Activated T-cell treated with anti-CD3 and anti-CD28 coated beads, Interleukin-2, amount 50 U/mL, for 24 hours (primary cell): ENCODE data around the gene KRT75.

Experiments used
- DNase-seq: peaks from one replicate; pipeline ENCODE4 v3.0.0-alpha.2; 2020
- H3K27ac Mint-ChIP-seq: 2 replicates; pipeline ENCODE4 v1.8.0; 2020; ENCODE audit warnings: mild to moderate bottlenecking, mixed read lengths
- H3K27me3 Mint-ChIP-seq: 2 replicates; pipeline ENCODE4 v1.8.0; 2020; ENCODE audit warnings: mixed read lengths
- H3K36me3 Mint-ChIP-seq: 2 replicates; pipeline ENCODE4 v1.8.0; 2020; ENCODE audit warnings: low read depth, mixed read lengths
- H3K4me1 Mint-ChIP-seq: 2 replicates; pipeline ENCODE4 v1.8.0; 2020; ENCODE audit warnings: low read depth, mixed read lengths
- H3K4me3 Mint-ChIP-seq: 2 replicates; pipeline ENCODE4 v1.8.0; 2020; ENCODE audit warnings: mild to moderate bottlenecking, moderate library complexity, mixed read lengths
- H3K9me3 Mint-ChIP-seq: 2 replicates; pipeline ENCODE4 v1.8.0; 2020; ENCODE audit warnings: mixed read lengths

The KRT75 gene

GRCh38 chr12:52400906-52401305, 33.3 kb downstream of the KRT75 start:
- H3K4me3 Mint-ChIP-seq, result no peak overlapping the region
- no peaks in the 10 kb centered on the region for H3K4me1 Mint-ChIP-seq
- no peaks in the 10 kb centered on the region for H3K27me3 Mint-ChIP-seq
- H3K36me3 Mint-ChIP-seq, result no peaks in the 10 kb centered on the region
- no peaks in the 10 kb centered on the region for H3K9me3 Mint-ChIP-seq
- no peak for DNase-seq
- H3K27ac Mint-ChIP-seq, result no peak overlapping the region

GRCh38 chr12:52399756-52400155, 34.4 kb downstream of the KRT75 start:
- H3K27me3 Mint-ChIP-seq, result peaks cover 5% of the 10 kb centered on the region
- no peaks in the 10 kb centered on the region for H3K36me3 Mint-ChIP-seq
- no peaks in the 10 kb centered on the region for H3K9me3 Mint-ChIP-seq
- no peaks in the 10 kb centered on the region for H3K4me1 Mint-ChIP-seq
- no peak overlapping the region for H3K27ac Mint-ChIP-seq
- no peak for DNase-seq
- no peak overlapping the region for H3K4me3 Mint-ChIP-seq

GRCh38 chr12:52398176-52398575, 36.0 kb downstream of the KRT75 start:
- Mint-ChIP-seq H3K9me3 (no peaks in the 10 kb centered on the region), H3K36me3 (no peaks in the 10 kb centered on the region), H3K4me3 (no peak overlapping the region), H3K27ac (no peak overlapping the region), H3K4me1 (no peaks in the 10 kb centered on the region), H3K27me3 (peaks cover 5% of the 10 kb centered on the region)
- DNase-seq, result no peak

GRCh38 chr12:52396656-52397055, 37.5 kb downstream of the KRT75 start:
- Mint-ChIP-seq H3K36me3 (no peaks in the 10 kb centered on the region), H3K4me3 (no peak overlapping the region), H3K9me3 (no peaks in the 10 kb centered on the region), H3K27me3 (peaks cover 5% of the 10 kb centered on the region), H3K4me1 (no peaks in the 10 kb centered on the region), H3K27ac (no peak overlapping the region)
- no peak for DNase-seq

- no peak overlapping the region for H3K27ac Mint-ChIP-seq
- no peak overlapping the region for H3K4me3 Mint-ChIP-seq
- no peaks in the 10 kb centered on the region for H3K9me3 Mint-ChIP-seq
- H3K4me1 Mint-ChIP-seq, result no peaks in the 10 kb centered on the region
- peaks cover 5% of the 10 kb centered on the region for H3K27me3 Mint-ChIP-seq
- no peak for DNase-seq
- no peaks in the 10 kb centered on the region for H3K36me3 Mint-ChIP-seq
Observed at GRCh38 chr12:52395761-52396434, 38.3 kb downstream of the KRT75 start.

- Mint-ChIP-seq H3K4me1 (no peaks in the 10 kb centered on the region), H3K36me3 (no peaks in the 10 kb centered on the region), H3K9me3 (no peaks in the 10 kb centered on the region), H3K4me3 (no peak overlapping the region), H3K27ac (no peak overlapping the region), H3K27me3 (peaks cover 5% of the 10 kb centered on the region)
- no peak for DNase-seq
Observed at GRCh38 chr12:52394836-52395405, 39.2 kb downstream of the KRT75 start.

GRCh38 chr12:52392465-52393007, 41.6 kb downstream of the KRT75 start:
- no peak overlapping the region for H3K27ac Mint-ChIP-seq
- no peaks in the 10 kb centered on the region for H3K9me3 Mint-ChIP-seq
- H3K36me3 Mint-ChIP-seq, result no peaks in the 10 kb centered on the region
- DNase-seq, result no peak
- no peaks in the 10 kb centered on the region for H3K4me1 Mint-ChIP-seq
- H3K4me3 Mint-ChIP-seq, result no peak overlapping the region
- H3K27me3 Mint-ChIP-seq, result peaks cover 12% of the 10 kb centered on the region

GRCh38 chr12:52391618-52392002, 42.6 kb downstream of the KRT75 start:
- DNase-seq, result no peak
- Mint-ChIP-seq H3K9me3 (no peaks in the 10 kb centered on the region), H3K27ac (no peak overlapping the region), H3K27me3 (peaks cover 12% of the 10 kb centered on the region), H3K4me3 (no peak overlapping the region), H3K4me1 (no peaks in the 10 kb centered on the region), H3K36me3 (no peaks in the 10 kb centered on the region)

- DNase-seq, result no peak
- Mint-ChIP-seq H3K9me3 (no peaks in the 10 kb centered on the region), H3K27ac (no peak overlapping the region), H3K4me3 (no peak overlapping the region), H3K27me3 (peaks cover 12% of the 10 kb centered on the region), H3K36me3 (no peaks in the 10 kb centered on the region), H3K4me1 (no peaks in the 10 kb centered on the region)
Observed at GRCh38 chr12:52390739-52391617, 43.2 kb downstream of the KRT75 start.

GRCh38 chr12:52389313-52390207, 44.6 kb downstream of the KRT75 start:
- Mint-ChIP-seq H3K27me3 (peaks cover 7% of the 10 kb centered on the region), H3K4me1 (no peaks in the 10 kb centered on the region), H3K4me3 (no peak overlapping the region), H3K27ac (no peak overlapping the region), H3K9me3 (no peaks in the 10 kb centered on the region), H3K36me3 (no peaks in the 10 kb centered on the region)
- no peak for DNase-seq

- Mint-ChIP-seq H3K36me3 (no peaks in the 10 kb centered on the region), H3K27ac (no peak overlapping the region), H3K4me1 (peaks cover 4% of the 10 kb centered on the region), H3K27me3 (peaks cover 7% of the 10 kb centered on the region), H3K9me3 (no peaks in the 10 kb centered on the region), H3K4me3 (no peak overlapping the region)
- DNase-seq, result no peak
Observed at GRCh38 chr12:52387859-52388258, 46.3 kb downstream of the KRT75 start.

- Mint-ChIP-seq H3K36me3 (no peaks in the 10 kb centered on the region), H3K27me3 (peaks cover 7% of the 10 kb centered on the region), H3K9me3 (no peaks in the 10 kb centered on the region), H3K4me1 (peaks cover 10% of the 10 kb centered on the region), H3K27ac (no peak within 1 kb of the TSS), H3K4me3 (no peak within 1 kb of the TSS)
- DNase-seq, result no peak
Observed at GRCh38 chr12:52385226-52385702, 48.9 kb downstream of the KRT75 start, which contains the start of gene KRT84. TSS of gene KRT84 (minus strand) at chr12:52385652. CDS start at chr12:52385585, 67 bp downstream.

- H3K27me3 Mint-ChIP-seq, result peaks cover 5% of the 10 kb centered on the region
- DNase-seq, result no peak
- H3K4me3 Mint-ChIP-seq, result no peak overlapping the region
- H3K4me1 Mint-ChIP-seq, result peaks cover 10% of the 10 kb centered on the region
- no peaks in the 10 kb centered on the region for H3K36me3 Mint-ChIP-seq
- H3K9me3 Mint-ChIP-seq, result no peaks in the 10 kb centered on the region
- H3K27ac Mint-ChIP-seq, result no peak overlapping the region
Observed at GRCh38 chr12:52383331-52383730, 50.8 kb downstream of the KRT75 start.

- H3K27me3 Mint-ChIP-seq, result peaks cover 5% of the 10 kb centered on the region
- H3K4me3 Mint-ChIP-seq, result no peak overlapping the region
- no peak for DNase-seq
- H3K27ac Mint-ChIP-seq, result no peak overlapping the region
- H3K4me1 Mint-ChIP-seq, result peaks cover 10% of the 10 kb centered on the region
- H3K9me3 Mint-ChIP-seq, result no peaks in the 10 kb centered on the region
- no peaks in the 10 kb centered on the region for H3K36me3 Mint-ChIP-seq
Observed at GRCh38 chr12:52382854-52383253, 51.3 kb downstream of the KRT75 start.
